Gastrocnemius medialis (tissue), 4 donors: ENCODE measurements around the gene AJM1. TPM values are rescaled to one million over a fixed set of nuclear protein-coding genes. Genes with fewer than 3 reads are reported as not detected.

ENCODE experiments used
- ATAC-seq, 2 donors: fragments of 150-250 bp; one replicate each; pipeline ENCODE4 v1.9.1; 2016
- DNase-seq, 2 donors: peaks; one replicate each; pipeline ENCODE4 v3.0.0-alpha.2; 2019
- H3K27ac ChIP-seq, 4 donors: fragments of 200-600 bp; sonication (generic); 1 replicate in 1 of 4; 2 replicates in 3 of 4; pipeline ENCODE4 v1.5.1; 2016 to 2018; ENCODE audit warnings: mild to moderate bottlenecking in 2 of 4, moderate library complexity in 1 of 4
- H3K27me3 ChIP-seq, 3 donors: fragments of 200-600 bp; sonication (generic) in 2 of 3; 1 replicate in 1 of 3; 2 replicates in 2 of 3; pipeline versions ENCODE4 v1.5.1 to v1.6.0; 2016 to 2019; ENCODE audit warnings: mild to moderate bottlenecking in 1 of 3, moderate library complexity in 1 of 3
- H3K36me3 ChIP-seq, 2 donors: fragments of 200-600 bp; sonication (generic) in 1 of 2; one replicate each; pipeline ENCODE4 v1.5.1; 2017 to 2018
- H3K4me1 ChIP-seq, 2 donors: fragments of 200-600 bp; sonication (generic) in 1 of 2; one replicate each; pipeline ENCODE4 v1.5.1; 2016 to 2017; ENCODE audit warnings: mild to moderate bottlenecking in 2 of 2
- H3K4me3 ChIP-seq, 4 donors: fragments of 200-600 bp; sonication (generic) in 3 of 4; 1 replicate in 1 of 4; 2 replicates in 3 of 4; pipeline ENCODE4 v1.5.1; 2016 to 2019; ENCODE audit warnings: mild to moderate bottlenecking in 2 of 4
- H3K9me3 ChIP-seq, 3 donors: fragments of 200-600 bp; sonication (generic) in 2 of 3; 1 replicate in 1 of 3; 2 replicates in 2 of 3; pipeline ENCODE4 v1.5.1; 2016 to 2019
- CTCF ChIP-seq, 5 experiments: fragments of 450-650 bp in 3 of 5; fragments of 200-600 bp in 2 of 5; sonication (generic) in 2 of 5; IDR thresholded peaks in 4 of 5; conservative IDR thresholded peaks in 1 of 5; 1 replicate in 4 of 5; 2 replicates in 1 of 5; pipeline ENCODE4 v1.5.1; 2016 to 2019; ENCODE audit warnings: antibody characterized with exemption in 5 of 5, mild to moderate bottlenecking in 3 of 5, moderate library complexity in 3 of 5
- POLR2A ChIP-seq, 2 donors: fragments of 450-650 bp; IDR thresholded peaks; one replicate each; pipeline ENCODE4 v1.6.1; 2017; ENCODE audit warnings: antibody characterized with exemption in 2 of 2, mild to moderate bottlenecking in 2 of 2, moderate library complexity in 2 of 2
- in situ Hi-C, 4 donors: fragments of 200-750 bp; cut with MboI; loops; one replicate each; pipeline versions ENCODE4 v1.15.0 to v1.8.0; 2017; ENCODE audit warnings: low sequenced_read_pairs in 4 of 4
- intact Hi-C: fragments of 100-400 bp; cut with DNase I; formaldehyde crosslinking; loops from one replicate; pipeline ENCODE4 v1.15.1; 2023; ENCODE audit warnings: low total_unique reads
- total RNA-seq, 4 donors: library from RNA; depleted of rRNA; stranded (reverse); fragments of >200 nt; gene quantifications; one replicate each; pipeline versions ENCODE4 v1.1.0 to v1.2.3, GENCODE V29; 2016

AJM1 gene
- total RNA-seq, 4 donors from 2014 or later: 1.3 to 2.1 (median 1.6) TPM

- Histone ChIP-seq H3K27me3 (peaks cover 0 to under 1% (median 0%) of the 10 kb centered on the region in 3 donors), H3K27ac (peak within 1 kb of the TSS; percentile 82 to 94 (median 90)), H3K9me3 (no peaks in the 10 kb centered on the region), H3K4me3 (peak within 1 kb of the TSS; percentile 76 to 98 (median 92)), H3K36me3 (no peaks in the 10 kb centered on the region), H3K4me1 (peaks cover 31 to 35% of the 10 kb centered on the region in 2 donors)
- DNase-seq (peak; percentile 29 to 66), ATAC-seq (peak; percentile 92 to 93)
- intact Hi-C loops: loop anchor here (1.0 to 2.0 kb wide), 2 partner anchors 41 to 137 kb away; partner anchors contain the start of genes FBXW5 and PHPT1
- TF ChIP-seq CTCF (IDR thresholded peaks at IDR 0.05 in 4 of 5, conservative IDR thresholded peaks at IDR 0.05 in 1 of 5) (no peak), POLR2A (IDR thresholded peaks at IDR 0.05) (peak; percentile 65 to 80)
- in situ Hi-C loops: no loop called here
Measured at GRCh38 chr9:136807281-136808074, 34.8 kb upstream of the AJM1 start, which contains the start of gene RABL6. Gene RABL6 (plus strand): TSS chr9:136807948. CDS start chr9:136808197, 249 bp downstream.

GRCh38 chr9:136808075-136808805 lies 34.0 kb upstream of the AJM1 start:
- peak; percentile 49 to 53 for ATAC-seq
- DNase-seq: peak in 1 of 2 donors; percentile 36
- Histone ChIP-seq H3K27ac (peak overlapping the region; percentile 80 to 94 (median 88)), H3K4me1 (peaks cover 31 to 35% of the 10 kb centered on the region in 2 donors), H3K4me3 (peak overlapping the region; percentile 76 to 98 (median 92)), H3K36me3 (peaks cover 0 to 5% of the 10 kb centered on the region in 2 donors), H3K9me3 (no peaks in the 10 kb centered on the region), H3K27me3 (no peaks in the 10 kb centered on the region)
- in situ Hi-C loops: no loop called here
- peak in 2 of 5 experiments; percentile 6 to 10 for TF ChIP-seq CTCF (IDR thresholded peaks at IDR 0.05 in 4 of 5, conservative IDR thresholded peaks at IDR 0.05 in 1 of 5)
- TF ChIP-seq POLR2A (IDR thresholded peaks at IDR 0.05): peak in 1 of 2 donors; percentile 14
- intact Hi-C loops: no loop called here

- intact Hi-C loops: no loop called here
- H3K27ac ChIP-seq: peak overlapping the region in 3 of 4 donors; percentile 82 to 94 (median 94)
Measured at GRCh38 chr9:136808806-136809158, 33.5 kb upstream of the AJM1 start.

More at GRCh38 chr9:136808806-136809158, 33.5 kb upstream of the AJM1 start:
- Histone ChIP-seq H3K4me1 (peaks cover 31 to 35% of the 10 kb centered on the region in 2 donors), H3K4me3 (peak overlapping the region; percentile 76 to 98 (median 92)), H3K27me3 (no peaks in the 10 kb centered on the region), H3K36me3 (peaks cover 0 to 6% of the 10 kb centered on the region in 2 donors), H3K9me3 (no peaks in the 10 kb centered on the region)
- DNase-seq: no peak
- TF ChIP-seq POLR2A (IDR thresholded peaks at IDR 0.05): no peak
- TF ChIP-seq CTCF (IDR thresholded peaks at IDR 0.05 in 4 of 5, conservative IDR thresholded peaks at IDR 0.05 in 1 of 5): no peak
- ATAC-seq: no peak
- in situ Hi-C loops: no loop called here
